SK-N-SH (cell line): Measurements from ENCODE around the gene IFI27L1.

Experiments used
- CTCF ChIP-seq: fragments of 200-600 bp; sonication (generic); IDR thresholded peaks from 2 replicates; pipeline ENCODE4 v1.6.1; 2017; ENCODE audit warnings: antibody characterized with exemption, mild to moderate bottlenecking, moderate library complexity
- MAX ChIP-seq: IDR thresholded peaks from 2 replicates; pipeline ENCODE4 v1.4.0; 2012; ENCODE audit warnings: low read depth
- USF2 ChIP-seq: fragments of 150-350 bp; IDR thresholded peaks from 2 replicates; pipeline ENCODE4 v1.6.1; 2017; ENCODE audit warnings: antibody characterized with exemption, low read length, low read depth, borderline replicate concordance

GRCh38 chr14:94113490-94113889 lies 32.4 kb downstream of the IFI27L1 start:
- TF ChIP-seq USF2, result no peak
- TF ChIP-seq CTCF, result no peak
- TF ChIP-seq MAX, result no peak
